Mammary epithelial cell (primary cell): ENCODE measurements around the gene PROCR.

ENCODE experiments used
- EZH2 ChIP-seq: IDR thresholded peaks from 2 replicates; pipeline ENCODE4 v1.6.1; 2012; ENCODE audit warnings: low read length, inconsistent platforms, borderline replicate concordance
- TF ChIP-seq, protein P1 (sequence below), 2 donors: IDR thresholded peaks in 1 of 2; conservative IDR thresholded peaks in 1 of 2; 2 replicates each; pipeline ENCODE4 v1.5.1; 2011 to 2012; ENCODE audit warnings: inconsistent platforms in 2 of 2, low read length in 2 of 2, mild to moderate bottlenecking in 2 of 2, control low read depth in 1 of 2, low read depth in 1 of 2; ENCODE audit not compliant: insufficient read depth in 1 of 2; ENCODE audit errors: extremely low read depth in 1 of 2

DNA sequence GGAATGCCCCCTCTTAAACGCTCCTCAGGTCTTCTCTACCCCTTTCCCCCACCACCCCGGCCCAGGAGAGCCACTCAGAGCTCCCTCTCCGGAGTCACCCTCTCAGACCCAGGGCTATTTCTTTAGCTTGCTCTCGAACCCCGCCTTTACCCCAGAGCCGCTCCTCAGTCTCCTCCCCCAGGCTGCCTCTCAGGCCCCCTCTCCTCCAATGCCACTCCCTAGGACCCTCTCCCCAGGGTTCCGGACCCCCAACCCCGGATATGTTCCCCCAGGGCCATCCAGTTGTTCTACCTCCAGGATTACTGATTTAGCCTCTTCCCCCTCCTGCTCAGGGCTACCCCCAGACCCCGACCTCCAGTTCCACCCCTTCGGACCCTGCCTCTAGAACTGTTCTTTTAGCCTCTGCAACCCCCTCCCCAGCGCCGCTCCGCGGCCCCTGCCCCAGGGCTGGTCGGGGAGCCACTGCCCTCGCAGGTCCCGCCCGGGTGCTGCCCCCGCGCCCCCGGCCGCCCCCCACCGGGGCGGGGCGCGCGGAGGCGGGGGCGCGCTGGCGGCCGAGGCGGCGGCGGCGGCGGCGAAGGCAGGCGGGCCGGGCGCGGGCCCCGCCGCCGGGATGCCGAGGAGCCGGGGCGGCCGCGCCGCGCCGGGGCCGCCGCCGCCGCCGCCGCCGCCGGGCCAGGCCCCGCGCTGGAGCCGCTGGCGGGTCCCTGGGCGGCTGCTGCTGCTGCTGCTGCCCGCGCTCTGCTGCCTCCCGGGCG lies 54.4 kb downstream of the PROCR start, which contains the start of gene MMP24:
- TF ChIP-seq, protein P1, sequence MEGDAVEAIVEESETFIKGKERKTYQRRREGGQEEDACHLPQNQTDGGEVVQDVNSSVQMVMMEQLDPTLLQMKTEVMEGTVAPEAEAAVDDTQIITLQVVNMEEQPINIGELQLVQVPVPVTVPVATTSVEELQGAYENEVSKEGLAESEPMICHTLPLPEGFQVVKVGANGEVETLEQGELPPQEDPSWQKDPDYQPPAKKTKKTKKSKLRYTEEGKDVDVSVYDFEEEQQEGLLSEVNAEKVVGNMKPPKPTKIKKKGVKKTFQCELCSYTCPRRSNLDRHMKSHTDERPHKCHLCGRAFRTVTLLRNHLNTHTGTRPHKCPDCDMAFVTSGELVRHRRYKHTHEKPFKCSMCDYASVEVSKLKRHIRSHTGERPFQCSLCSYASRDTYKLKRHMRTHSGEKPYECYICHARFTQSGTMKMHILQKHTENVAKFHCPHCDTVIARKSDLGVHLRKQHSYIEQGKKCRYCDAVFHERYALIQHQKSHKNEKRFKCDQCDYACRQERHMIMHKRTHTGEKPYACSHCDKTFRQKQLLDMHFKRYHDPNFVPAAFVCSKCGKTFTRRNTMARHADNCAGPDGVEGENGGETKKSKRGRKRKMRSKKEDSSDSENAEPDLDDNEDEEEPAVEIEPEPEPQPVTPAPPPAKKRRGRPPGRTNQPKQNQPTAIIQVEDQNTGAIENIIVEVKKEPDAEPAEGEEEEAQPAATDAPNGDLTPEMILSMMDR (conservative IDR thresholded peaks at IDR 0.05 in 1 of 2, IDR thresholded peaks at IDR 0.05 in 1 of 2; ENCODE audit: extremely low read depth in 1 of 2, insufficient read depth in 1 of 2, low read depth in 1 of 2, low read length in 2 of 2) = no peak
- TF ChIP-seq EZH2 = no peak
